ENCODE measurements around the gene ROCK1. TPM values are rescaled to one million over a fixed set of nuclear protein-coding genes. Genes with fewer than 3 reads are reported as not detected.

The ROCK1 gene
- total and polyA plus RNA-seq, 2 of the 8 experiments (the other 6 are each of a cell fraction or from before 2014, with no cell fraction given): 4.2 to 48.9 TPM

DNA sequence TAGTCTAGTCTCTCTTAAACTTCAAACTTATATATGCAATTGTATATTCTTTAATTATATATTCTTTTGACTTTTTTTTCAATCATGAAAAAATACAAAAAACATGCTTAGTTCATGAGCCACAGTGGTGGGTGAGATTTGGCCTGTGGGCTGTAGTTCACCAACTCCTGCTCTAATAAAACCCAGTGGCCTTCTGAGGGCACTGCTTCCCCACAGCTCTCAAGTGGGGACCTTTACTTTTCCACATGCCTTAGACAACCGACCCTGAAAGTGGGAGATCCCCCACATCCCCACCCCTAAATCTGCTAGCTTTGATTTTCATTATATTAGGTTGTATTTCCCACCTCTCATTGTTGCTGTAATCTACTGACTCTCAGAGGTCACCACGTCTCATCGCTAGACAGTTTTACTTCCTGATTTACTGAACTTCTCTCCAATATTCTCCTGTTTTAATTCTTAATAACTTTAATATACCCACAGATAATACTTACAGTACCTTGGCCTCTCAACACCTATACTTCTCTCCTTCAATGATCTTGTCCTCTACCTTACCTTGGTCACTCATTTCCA, 57.3 kb downstream of the ROCK1 start (continued):
- TF ChIP-seq KDM5A (IDR thresholded peaks at IDR 0.05; ENCODE audit: low read length) (no peak), TBP (IDR thresholded peaks at IDR 0.05; ENCODE audit: low read depth, low read length) (no peak)
- TF ChIP-seq, protein P1, sequence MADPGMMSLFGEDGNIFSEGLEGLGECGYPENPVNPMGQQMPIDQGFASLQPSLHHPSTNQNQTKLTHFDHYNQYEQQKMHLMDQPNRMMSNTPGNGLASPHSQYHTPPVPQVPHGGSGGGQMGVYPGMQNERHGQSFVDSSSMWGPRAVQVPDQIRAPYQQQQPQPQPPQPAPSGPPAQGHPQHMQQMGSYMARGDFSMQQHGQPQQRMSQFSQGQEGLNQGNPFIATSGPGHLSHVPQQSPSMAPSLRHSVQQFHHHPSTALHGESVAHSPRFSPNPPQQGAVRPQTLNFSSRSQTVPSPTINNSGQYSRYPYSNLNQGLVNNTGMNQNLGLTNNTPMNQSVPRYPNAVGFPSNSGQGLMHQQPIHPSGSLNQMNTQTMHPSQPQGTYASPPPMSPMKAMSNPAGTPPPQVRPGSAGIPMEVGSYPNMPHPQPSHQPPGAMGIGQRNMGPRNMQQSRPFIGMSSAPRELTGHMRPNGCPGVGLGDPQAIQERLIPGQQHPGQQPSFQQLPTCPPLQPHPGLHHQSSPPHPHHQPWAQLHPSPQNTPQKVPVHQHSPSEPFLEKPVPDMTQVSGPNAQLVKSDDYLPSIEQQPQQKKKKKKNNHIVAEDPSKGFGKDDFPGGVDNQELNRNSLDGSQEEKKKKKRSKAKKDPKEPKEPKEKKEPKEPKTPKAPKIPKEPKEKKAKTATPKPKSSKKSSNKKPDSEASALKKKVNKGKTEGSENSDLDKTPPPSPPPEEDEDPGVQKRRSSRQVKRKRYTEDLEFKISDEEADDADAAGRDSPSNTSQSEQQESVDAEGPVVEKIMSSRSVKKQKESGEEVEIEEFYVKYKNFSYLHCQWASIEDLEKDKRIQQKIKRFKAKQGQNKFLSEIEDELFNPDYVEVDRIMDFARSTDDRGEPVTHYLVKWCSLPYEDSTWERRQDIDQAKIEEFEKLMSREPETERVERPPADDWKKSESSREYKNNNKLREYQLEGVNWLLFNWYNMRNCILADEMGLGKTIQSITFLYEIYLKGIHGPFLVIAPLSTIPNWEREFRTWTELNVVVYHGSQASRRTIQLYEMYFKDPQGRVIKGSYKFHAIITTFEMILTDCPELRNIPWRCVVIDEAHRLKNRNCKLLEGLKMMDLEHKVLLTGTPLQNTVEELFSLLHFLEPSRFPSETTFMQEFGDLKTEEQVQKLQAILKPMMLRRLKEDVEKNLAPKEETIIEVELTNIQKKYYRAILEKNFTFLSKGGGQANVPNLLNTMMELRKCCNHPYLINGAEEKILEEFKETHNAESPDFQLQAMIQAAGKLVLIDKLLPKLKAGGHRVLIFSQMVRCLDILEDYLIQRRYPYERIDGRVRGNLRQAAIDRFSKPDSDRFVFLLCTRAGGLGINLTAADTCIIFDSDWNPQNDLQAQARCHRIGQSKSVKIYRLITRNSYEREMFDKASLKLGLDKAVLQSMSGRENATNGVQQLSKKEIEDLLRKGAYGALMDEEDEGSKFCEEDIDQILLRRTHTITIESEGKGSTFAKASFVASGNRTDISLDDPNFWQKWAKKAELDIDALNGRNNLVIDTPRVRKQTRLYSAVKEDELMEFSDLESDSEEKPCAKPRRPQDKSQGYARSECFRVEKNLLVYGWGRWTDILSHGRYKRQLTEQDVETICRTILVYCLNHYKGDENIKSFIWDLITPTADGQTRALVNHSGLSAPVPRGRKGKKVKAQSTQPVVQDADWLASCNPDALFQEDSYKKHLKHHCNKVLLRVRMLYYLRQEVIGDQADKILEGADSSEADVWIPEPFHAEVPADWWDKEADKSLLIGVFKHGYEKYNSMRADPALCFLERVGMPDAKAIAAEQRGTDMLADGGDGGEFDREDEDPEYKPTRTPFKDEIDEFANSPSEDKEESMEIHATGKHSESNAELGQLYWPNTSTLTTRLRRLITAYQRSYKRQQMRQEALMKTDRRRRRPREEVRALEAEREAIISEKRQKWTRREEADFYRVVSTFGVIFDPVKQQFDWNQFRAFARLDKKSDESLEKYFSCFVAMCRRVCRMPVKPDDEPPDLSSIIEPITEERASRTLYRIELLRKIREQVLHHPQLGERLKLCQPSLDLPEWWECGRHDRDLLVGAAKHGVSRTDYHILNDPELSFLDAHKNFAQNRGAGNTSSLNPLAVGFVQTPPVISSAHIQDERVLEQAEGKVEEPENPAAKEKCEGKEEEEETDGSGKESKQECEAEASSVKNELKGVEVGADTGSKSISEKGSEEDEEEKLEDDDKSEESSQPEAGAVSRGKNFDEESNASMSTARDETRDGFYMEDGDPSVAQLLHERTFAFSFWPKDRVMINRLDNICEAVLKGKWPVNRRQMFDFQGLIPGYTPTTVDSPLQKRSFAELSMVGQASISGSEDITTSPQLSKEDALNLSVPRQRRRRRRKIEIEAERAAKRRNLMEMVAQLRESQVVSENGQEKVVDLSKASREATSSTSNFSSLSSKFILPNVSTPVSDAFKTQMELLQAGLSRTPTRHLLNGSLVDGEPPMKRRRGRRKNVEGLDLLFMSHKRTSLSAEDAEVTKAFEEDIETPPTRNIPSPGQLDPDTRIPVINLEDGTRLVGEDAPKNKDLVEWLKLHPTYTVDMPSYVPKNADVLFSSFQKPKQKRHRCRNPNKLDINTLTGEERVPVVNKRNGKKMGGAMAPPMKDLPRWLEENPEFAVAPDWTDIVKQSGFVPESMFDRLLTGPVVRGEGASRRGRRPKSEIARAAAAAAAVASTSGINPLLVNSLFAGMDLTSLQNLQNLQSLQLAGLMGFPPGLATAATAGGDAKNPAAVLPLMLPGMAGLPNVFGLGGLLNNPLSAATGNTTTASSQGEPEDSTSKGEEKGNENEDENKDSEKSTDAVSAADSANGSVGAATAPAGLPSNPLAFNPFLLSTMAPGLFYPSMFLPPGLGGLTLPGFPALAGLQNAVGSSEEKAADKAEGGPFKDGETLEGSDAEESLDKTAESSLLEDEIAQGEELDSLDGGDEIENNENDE (IDR thresholded peaks at IDR 0.05; ENCODE audit: insufficient replicate concordance, low read length): no peak
- TF ChIP-seq, protein P2, sequence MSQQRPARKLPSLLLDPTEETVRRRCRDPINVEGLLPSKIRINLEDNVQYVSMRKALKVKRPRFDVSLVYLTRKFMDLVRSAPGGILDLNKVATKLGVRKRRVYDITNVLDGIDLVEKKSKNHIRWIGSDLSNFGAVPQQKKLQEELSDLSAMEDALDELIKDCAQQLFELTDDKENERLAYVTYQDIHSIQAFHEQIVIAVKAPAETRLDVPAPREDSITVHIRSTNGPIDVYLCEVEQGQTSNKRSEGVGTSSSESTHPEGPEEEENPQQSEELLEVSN (IDR thresholded peaks at IDR 0.05): no peak

Data from H1 (cell line).